GM19099 (cell line): ENCODE results near the gene HCFC1R1.

Experiments used
- POLR2A ChIP-seq: IDR thresholded peaks from 3 replicates; pipeline ENCODE4 v1.6.1; 2011; ENCODE audit warnings: low read depth; ENCODE audit not compliant: insufficient read length; ENCODE audit errors: extremely low read depth

Gene HCFC1R1

DNA sequence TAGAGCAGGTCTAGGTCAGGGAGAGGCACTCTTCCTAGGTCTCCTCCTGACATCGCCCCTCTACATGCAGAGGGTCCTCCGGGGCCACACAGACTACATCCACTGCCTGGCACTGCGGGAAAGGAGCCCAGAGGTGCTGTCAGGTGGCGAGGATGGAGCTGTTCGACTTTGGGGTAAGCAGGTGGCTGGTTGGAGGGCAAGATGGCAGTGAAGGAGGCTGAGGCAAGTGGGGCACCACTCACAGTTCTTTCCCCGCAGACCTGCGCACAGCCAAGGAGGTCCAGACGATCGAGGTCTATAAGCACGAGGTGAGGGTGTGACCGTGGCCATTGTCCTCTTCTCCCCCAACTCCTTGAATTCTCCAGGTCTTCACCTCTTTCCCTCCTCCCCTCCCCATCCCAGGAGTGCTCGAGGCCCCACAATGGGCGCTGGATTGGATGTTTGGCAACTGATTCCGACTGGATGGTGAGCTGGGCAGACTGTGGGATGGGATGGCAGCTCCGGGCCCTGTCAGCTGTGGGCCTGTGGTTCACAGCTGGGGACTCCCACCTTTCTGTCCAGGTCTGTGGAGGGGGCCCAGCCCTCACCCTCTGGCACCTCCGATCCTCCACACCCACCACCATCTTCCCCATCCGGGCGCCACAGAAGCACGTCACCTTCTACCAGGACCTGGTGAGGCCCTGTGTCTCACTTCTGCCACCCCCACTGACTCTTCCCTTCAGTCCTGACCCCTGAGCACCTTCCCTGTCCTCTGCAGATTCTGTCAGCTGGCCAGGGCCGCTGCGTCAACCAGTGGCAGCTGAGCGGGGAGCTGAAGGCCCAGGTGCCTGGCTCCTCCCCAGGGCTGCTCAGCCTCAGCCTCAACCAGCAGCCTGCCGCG lies 3.1 kb upstream of the HCFC1R1 start:
- no peak for TF ChIP-seq POLR2A

GRCh38 chr16:3026003-3026378 lies 2.2 kb upstream of the HCFC1R1 start:
- TF ChIP-seq POLR2A = no peak

GRCh38 chr16:3025032-3026002 lies 1.6 kb upstream of the HCFC1R1 start:
- no peak for TF ChIP-seq POLR2A

DNA sequence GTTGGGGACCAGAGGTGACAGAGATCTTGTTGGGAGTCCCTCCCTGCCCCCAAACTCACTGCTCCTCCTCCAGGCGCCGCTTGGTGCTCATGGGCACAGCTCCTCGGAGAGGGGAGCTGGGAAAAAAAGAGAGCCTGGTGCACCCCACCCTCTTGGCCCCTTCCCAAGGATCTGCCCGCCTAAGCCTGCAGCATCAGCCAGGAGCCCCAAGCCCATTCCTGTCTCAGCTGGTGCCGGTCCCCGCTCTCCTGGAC lies 400 bp downstream of the HCFC1R1 start:
- TF ChIP-seq POLR2A = no peak

- TF ChIP-seq POLR2A = no peak
These were observed 893 bp downstream of the HCFC1R1 start for GRCh38 chr16:3022684-3023414.

DNA sequence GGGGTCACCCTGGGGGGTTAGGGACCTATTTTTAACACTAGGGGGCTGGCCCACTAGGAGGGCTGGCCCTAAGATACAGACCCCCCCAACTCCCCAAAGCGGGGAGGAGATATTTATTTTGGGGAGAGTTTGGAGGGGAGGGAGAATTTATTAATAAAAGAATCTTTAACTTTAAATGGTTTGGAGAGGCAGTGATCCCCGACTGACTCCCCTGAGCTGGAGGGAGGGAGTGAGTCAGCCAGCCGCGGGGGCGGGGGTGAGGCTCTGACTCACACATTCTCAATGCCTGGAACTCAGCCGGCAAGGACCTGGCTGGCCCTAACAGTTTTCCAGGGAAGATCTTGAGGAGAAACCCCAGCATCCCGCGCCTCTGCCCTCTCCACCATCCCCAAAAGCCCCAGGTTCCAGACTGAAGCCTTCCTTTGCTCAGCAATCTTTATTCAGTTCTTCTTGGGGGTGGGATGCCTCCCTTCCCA lies 1.5 kb downstream of the HCFC1R1 start:
- no peak for TF ChIP-seq POLR2A

DNA sequence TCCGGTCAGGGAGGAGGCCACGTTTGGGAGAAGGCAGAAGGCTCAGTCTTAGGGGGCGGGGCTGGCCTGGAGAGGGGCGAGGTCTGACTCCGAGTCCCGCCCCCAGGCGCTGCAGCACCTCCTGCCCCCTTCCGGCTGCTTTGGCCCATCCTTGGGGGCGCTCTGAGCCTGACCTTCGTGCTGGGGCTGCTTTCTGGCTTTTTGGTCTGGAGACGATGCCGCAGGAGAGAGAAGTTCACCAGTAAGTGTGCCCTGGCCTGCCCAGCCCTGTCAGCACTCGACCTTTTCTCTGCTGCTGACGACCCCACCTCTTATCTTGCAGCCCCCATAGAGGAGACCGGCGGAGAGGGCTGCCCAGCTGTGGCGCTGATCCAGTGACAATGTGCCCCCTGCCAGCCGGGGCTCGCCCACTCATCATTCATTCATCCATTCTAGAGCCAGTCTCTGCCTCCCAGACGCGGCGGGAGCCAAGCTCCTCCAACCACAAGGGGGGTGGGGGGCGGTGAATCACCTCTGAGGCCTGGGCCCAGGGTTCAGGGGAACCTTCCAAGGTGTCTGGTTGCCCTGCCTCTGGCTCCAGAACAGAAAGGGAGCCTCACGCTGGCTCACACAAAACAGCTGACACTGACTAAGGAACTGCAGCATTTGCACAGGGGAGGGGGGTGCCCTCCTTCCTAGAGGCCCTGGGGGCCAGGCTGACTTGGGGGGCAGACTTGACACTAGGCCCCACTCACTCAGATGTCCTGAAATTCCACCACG lies 2.1 kb downstream of the HCFC1R1 start:
- no peak for TF ChIP-seq POLR2A

GRCh38 chr16:3020604-3021448 lies 2.9 kb downstream of the HCFC1R1 start:
- TF ChIP-seq POLR2A = no peak

DNA sequence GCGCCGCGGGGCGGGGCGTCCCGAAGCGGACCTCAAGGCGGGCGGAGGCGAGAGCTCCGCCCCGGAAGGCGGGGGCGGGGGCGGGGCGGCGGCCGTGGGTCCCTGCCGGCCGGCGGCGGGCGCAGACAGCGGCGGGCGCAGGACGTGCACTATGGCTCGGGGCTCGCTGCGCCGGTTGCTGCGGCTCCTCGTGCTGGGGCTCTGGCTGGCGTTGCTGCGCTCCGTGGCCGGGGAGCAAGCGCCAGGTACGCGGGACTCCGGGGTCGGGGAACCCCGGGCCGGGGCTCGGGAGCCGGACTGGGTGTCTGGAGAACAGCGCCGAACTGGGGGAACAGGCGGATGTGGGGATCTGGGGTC lies 3.5 kb downstream of the HCFC1R1 start, which contains the start of gene TNFRSF12A:
Gene TNFRSF12A, plus strand, starts transcription at position 122 of the 357 bp plus-strand sequence. Its CDS starts 30 bp downstream, at position 152.
- TF ChIP-seq POLR2A = peak; percentile 81

DNA sequence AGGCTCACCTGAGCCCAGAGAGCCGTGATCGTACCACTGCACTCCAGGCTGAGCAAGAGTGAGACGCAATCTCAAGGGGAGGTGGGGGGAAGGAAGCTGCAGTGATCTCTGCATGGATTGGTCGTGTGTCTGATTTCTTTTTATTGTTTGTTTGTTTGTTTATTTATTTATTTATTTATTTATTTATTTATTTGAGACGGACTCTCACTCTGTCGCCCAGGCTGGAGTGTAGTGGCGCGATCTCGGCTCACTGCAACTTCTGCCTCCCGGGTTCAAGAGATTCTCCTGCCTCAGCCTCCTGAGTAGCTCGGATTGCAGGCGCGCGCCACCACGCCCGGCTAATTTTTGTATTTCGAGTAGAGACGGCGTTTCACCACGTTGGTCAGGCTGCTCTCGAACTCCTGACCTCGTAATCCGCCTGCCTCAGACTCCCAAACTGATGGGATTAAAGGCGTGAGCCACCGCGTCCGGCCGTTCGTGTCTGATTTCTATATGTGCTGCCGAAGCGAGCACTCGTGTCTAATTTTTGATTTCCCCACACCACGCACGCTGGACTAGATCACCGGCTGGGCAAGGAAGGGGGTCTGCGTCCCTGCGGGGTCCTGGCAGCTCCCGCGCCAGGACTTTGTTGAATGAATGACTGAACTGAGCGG lies 4.0 kb downstream of the HCFC1R1 start:
- TF ChIP-seq POLR2A = no peak

DNA sequence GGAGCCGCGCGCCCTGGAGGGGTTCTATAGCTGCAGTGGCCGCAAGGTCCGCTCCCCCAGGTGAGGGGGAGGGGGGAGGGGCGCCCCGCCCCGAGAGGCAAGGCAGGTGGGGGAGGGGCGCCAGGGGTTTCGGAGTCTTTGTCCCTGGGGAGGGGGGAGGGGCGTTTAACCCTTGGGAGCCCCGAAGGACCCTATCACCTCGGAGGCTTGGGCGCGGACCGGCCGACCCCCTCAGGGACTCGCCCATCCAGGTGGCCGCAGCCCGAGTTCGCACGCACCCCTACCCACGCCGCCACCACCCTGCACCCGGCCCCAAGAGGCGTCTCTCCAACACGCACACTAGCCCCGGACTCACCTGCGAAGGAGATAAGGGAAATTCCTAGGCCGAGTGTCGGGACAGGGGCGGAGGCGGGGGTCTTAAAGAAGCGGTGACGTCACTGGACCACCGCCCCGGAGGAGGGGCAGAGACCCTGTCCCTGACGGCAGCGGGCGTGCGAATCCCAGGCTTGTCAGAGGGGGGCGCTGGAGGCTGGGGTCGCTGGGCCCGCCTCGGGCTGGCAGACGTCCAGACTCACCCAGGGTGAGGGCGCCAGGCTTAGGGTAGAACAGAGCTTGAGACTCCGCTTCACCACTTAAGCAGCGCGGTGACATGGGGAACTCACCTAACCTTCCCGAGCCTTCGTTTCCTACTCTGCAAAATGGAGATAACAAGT lies 5.8 kb downstream of the HCFC1R1 start, which contains the start of gene CLDN6:
Gene CLDN6, minus strand, starts transcription at position 390 of the 713 bp plus-strand sequence. CDS start 2,162 bp downstream, outside the sequence.
- no peak for TF ChIP-seq POLR2A

DNA sequence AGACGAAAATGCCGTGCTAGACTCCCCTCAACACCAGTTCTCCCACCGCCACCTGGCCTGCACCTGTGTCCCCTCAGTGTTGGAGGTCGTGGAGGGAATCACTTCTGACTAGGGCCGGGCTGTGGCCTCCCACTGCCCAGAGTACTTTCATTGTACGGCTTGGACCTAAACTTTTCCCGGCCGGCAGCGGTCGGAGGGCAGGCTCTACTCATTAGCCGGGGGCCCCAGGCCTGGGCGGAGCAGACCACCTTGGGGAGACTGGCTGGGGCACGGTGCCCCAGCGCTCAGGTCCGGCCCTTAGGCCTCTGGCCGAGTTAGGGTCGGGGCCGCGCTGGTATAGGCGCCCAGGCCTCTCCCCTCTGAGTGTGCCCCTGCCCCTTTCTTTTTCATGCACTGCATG lies 6.4 kb downstream of the HCFC1R1 start:
- no peak for TF ChIP-seq POLR2A

DNA sequence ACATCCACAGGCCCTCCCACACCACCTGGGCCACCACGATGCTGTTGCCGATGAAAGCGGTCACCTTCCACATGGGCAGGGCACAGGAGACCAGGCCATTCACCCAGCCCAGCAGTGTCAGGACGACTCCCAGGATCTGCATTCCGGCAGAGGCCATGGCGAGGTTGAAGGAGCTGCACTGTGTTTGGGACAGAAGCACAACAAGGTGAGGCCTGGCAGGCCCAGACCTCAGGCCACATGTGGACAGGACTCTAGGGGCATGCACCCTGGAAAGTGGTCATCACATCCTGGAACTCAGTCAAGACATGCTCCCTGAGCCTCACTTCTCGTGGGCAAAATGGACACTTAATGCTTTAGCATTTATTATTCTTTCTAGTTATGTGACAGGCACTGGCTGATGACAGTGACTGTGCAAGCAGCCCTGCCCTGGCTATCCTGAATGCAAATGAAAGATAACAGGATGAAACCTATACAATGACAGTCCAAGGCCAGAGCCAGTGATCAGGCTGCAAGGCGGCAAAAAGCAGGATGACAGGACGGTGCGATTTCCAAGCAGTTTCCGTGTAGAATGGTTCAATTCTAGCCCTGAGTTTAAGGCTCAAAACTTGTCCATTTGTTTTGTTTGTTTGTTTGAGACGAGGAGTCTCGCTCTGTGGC lies 7.7 kb downstream of the HCFC1R1 start:
- no peak for TF ChIP-seq POLR2A
